WTC11 (cell line): ENCODE data around the gene EXOC4. TPM values are rescaled to one million over a fixed set of nuclear protein-coding genes. Genes with fewer than 3 reads are reported as not detected.

ENCODE experiments used
- ATAC-seq: fragments of 200-7000 bp; cut with Tn5 transposase; 2 replicates; pipeline ENCODE4 v1.10.0; 2021; ENCODE audit warnings: mild to moderate bottlenecking, moderate library complexity
- CTCF ChIA-PET: fragments of 300-600 bp; sonication (Branson Sonifier 250); formaldehyde crosslinking; loops from one replicate; lab custom pipeline; 2021; ENCODE audit warnings: antibody characterized with exemption; lab: Charles Lee
- POLR2A ChIA-PET: fragments of 350-600 bp; sonication (Branson Sonifier 250); formaldehyde crosslinking; loops from one replicate; lab custom pipeline; 2021; ENCODE audit warnings: antibody characterized with exemption; lab: Charles Lee
- DNase-seq: peaks from one replicate; pipeline ENCODE4 v3.0.0; 2021; ENCODE audit warnings: low spot score
- H3K27ac Mint-ChIP-seq: 2 replicates; pipeline ENCODE4 v1.8.0; 2021; ENCODE audit warnings: mixed read lengths
- H3K27me3 Mint-ChIP-seq: 2 replicates; pipeline ENCODE4 v1.8.0; 2021; ENCODE audit warnings: low read depth, mild to moderate bottlenecking, moderate library complexity, mixed read lengths
- H3K36me3 Mint-ChIP-seq: 2 replicates; pipeline ENCODE4 v1.8.0; 2021; ENCODE audit warnings: mixed read lengths
- H3K4me1 Mint-ChIP-seq: 2 replicates; pipeline ENCODE4 v1.8.0; 2022; ENCODE audit warnings: mixed read lengths
- H3K4me3 Mint-ChIP-seq: 2 replicates; pipeline ENCODE4 v1.8.0; 2021; ENCODE audit warnings: mild to moderate bottlenecking, moderate library complexity, mixed read lengths
- H3K9me3 Mint-ChIP-seq: 2 replicates; pipeline ENCODE4 v1.8.0; 2021; ENCODE audit warnings: mixed read lengths
- EMX1 ChIP-seq: fragments of 250-450 bp; sonication (Bioruptor Pico); IDR thresholded peaks from 2 replicates; pipeline ENCODE4 v1.8.0; 2021; ENCODE audit warnings: mild to moderate bottlenecking
- ESRRA ChIP-seq: sonication (generic); formaldehyde crosslinking; IDR thresholded peaks from 2 replicates; pipeline ENCODE4 v1.8.1; 2022; ENCODE audit warnings: mild to moderate bottlenecking, missing genetic modification reagents, borderline replicate concordance
- GABPB1 ChIP-seq: sonication (generic); formaldehyde crosslinking; IDR thresholded peaks from 2 replicates; pipeline ENCODE4 v1.8.1; 2023; ENCODE audit warnings: mild to moderate bottlenecking, missing genetic modification reagents
- KAT7 ChIP-seq: sonication (generic); formaldehyde crosslinking; IDR thresholded peaks from 2 replicates; pipeline ENCODE4 v1.8.1; 2023; ENCODE audit warnings: missing genetic modification reagents, mild to moderate bottlenecking, borderline replicate concordance
- MYBL2 ChIP-seq: sonication (generic); formaldehyde crosslinking; IDR thresholded peaks from 2 replicates; pipeline ENCODE4 v1.8.1; 2023; ENCODE audit warnings: mild to moderate bottlenecking, moderate library complexity, missing genetic modification reagents
- NFE2L1 ChIP-seq: sonication (generic); formaldehyde crosslinking; IDR thresholded peaks from 2 replicates; pipeline ENCODE4 v1.8.1; 2023; ENCODE audit warnings: missing genetic modification reagents
- NR2C2 ChIP-seq: sonication (generic); formaldehyde crosslinking; IDR thresholded peaks from 2 replicates; pipeline ENCODE4 v1.8.0; 2022; ENCODE audit warnings: mild to moderate bottlenecking, missing genetic modification reagents
- PRRX2 ChIP-seq: fragments of 250-450 bp; sonication (Bioruptor Pico); IDR thresholded peaks from 2 replicates; pipeline ENCODE4 v1.8.0; 2021; ENCODE audit warnings: mild to moderate bottlenecking
- RELA ChIP-seq: sonication (generic); formaldehyde crosslinking; IDR thresholded peaks from 2 replicates; pipeline ENCODE4 v1.8.1; 2022; ENCODE audit warnings: missing genetic modification reagents, mild to moderate bottlenecking, borderline replicate concordance
- RORB ChIP-seq: fragments of 250-450 bp; sonication (Bioruptor Pico); IDR thresholded peaks from 2 replicates; pipeline ENCODE4 v1.9.0; 2021; ENCODE audit warnings: mild to moderate bottlenecking
- SMAD3 ChIP-seq: sonication (generic); formaldehyde crosslinking; IDR thresholded peaks from 2 replicates; pipeline ENCODE4 v1.8.0; 2022; ENCODE audit warnings: missing genetic modification reagents, mild to moderate bottlenecking, borderline replicate concordance
- SP1 ChIP-seq: sonication (generic); formaldehyde crosslinking; conservative IDR thresholded peaks from 2 replicates; pipeline ENCODE4 v1.8.1; 2022; ENCODE audit warnings: missing genetic modification reagents
- TCF7 ChIP-seq: sonication (generic); formaldehyde crosslinking; IDR thresholded peaks from 2 replicates; pipeline ENCODE4 v1.8.0; 2022; ENCODE audit warnings: mild to moderate bottlenecking, low read depth, missing genetic modification reagents, moderate library complexity
- TEAD4 ChIP-seq: sonication (generic); formaldehyde crosslinking; IDR thresholded peaks from 2 replicates; pipeline ENCODE4 v1.8.0; 2022; ENCODE audit warnings: mild to moderate bottlenecking, missing genetic modification reagents
- ZNF121 ChIP-seq: sonication (generic); formaldehyde crosslinking; IDR thresholded peaks from 2 replicates; pipeline ENCODE4 v1.8.0; 2023; ENCODE audit warnings: missing genetic modification reagents
- ZNF416 ChIP-seq: fragments of 250-450 bp; sonication (Bioruptor Pico); IDR thresholded peaks from 2 replicates; pipeline ENCODE4 v1.9.0; 2021; ENCODE audit warnings: mild to moderate bottlenecking, inconsistent platforms
- ZNF423 ChIP-seq: fragments of 250-450 bp; sonication (Bioruptor Pico); IDR thresholded peaks from 2 replicates; pipeline ENCODE4 v2.1.2; 2022; ENCODE audit warnings: mild to moderate bottlenecking, moderate library complexity
- total RNA-seq: library from RNA; stranded (reverse); gene quantifications from 3 replicates; pipeline ENCODE4 v1.2.3, GENCODE V29; 2021
- TF ChIP-seq, protein P1 (sequence below): fragments of 200-600 bp; IDR thresholded peaks from 2 replicates; pipeline ENCODE4 v1.8.0; 2022; ENCODE audit warnings: antibody characterized with exemption
- TF ChIP-seq, protein P2 (sequence below): sonication (generic); formaldehyde crosslinking; IDR thresholded peaks from 2 replicates; pipeline ENCODE4 v1.8.1; 2023; ENCODE audit warnings: mild to moderate bottlenecking, missing genetic modification reagents, borderline replicate concordance
- TF ChIP-seq, protein P3 (sequence below): fragments of 250-450 bp; sonication (Bioruptor Pico); IDR thresholded peaks from 2 replicates; pipeline ENCODE4 v1.9.0; 2021; ENCODE audit warnings: moderate library complexity, mild to moderate bottlenecking, inconsistent platforms, borderline replicate concordance
- TF ChIP-seq, protein P4 (sequence below): fragments of 250-450 bp; sonication (Bioruptor Pico); IDR thresholded peaks from 2 replicates; pipeline ENCODE4 v1.8.0; 2021; ENCODE audit warnings: mild to moderate bottlenecking
- TF ChIP-seq, protein P5 (sequence below): sonication (generic); formaldehyde crosslinking; IDR thresholded peaks from 2 replicates; pipeline ENCODE4 v1.8.1; 2022; ENCODE audit warnings: mild to moderate bottlenecking, moderate library complexity, missing genetic modification reagents
- TF ChIP-seq, protein P6 (sequence below): sonication (generic); formaldehyde crosslinking; IDR thresholded peaks from 2 replicates; pipeline ENCODE4 v1.8.0; 2022; ENCODE audit warnings: mild to moderate bottlenecking, missing genetic modification reagents

Gene EXOC4
- total RNA-seq, 1 experiment from 2014 or later, result 62.0 TPM

DNA sequence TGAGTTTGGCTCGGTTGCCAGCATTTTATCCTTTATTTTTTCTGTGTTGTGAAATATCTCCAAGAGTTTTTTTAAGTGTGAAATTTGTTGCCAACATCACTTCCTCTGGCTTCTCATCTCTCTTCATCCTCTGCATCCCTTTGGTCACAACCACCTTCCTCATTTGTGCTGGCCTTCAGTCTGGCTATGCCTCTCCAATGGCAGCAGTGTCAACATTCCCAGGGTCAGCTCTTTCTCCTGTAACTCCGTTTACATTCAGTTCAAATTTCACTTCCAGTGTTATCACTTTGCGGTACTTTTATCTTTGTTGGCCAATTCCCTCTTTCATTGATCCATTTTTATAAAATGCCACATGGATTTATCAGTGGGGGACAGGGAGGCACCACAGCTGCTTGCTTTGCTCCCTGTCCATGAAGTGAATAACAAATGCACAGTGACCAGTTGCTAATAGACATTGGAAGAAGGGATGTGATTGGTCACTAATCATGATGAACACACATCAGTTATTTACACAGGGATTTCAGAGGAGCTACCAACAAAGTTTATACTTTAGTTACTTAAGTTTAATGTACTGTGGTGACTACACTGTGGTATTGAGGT, 562.8 kb downstream of the EXOC4 start:
- ATAC-seq (no peak), DNase-seq (no peak)
- Mint-ChIP-seq H3K9me3 (no peaks in the 10 kb centered on the region), H3K27ac (no peak overlapping the region; the same call in 1 of the 2 replicates), H3K4me3 (no peak overlapping the region), H3K4me1 (peaks cover 13% of the 10 kb centered on the region), H3K36me3 (peaks cover 7% of the 10 kb centered on the region; the same call in 1 of the 2 replicates), H3K27me3 (no peaks in the 10 kb centered on the region)
- CTCF ChIA-PET, result no interaction called here
- no peak for TF ChIP-seq RORB (CRISPR knock-in tag)
- TF ChIP-seq SP1 (CRISPR knock-in tag), result no peak
- TF ChIP-seq PRRX2 (CRISPR knock-in tag), result no peak
- peak; percentile 50 for TF ChIP-seq GABPB1
- POLR2A ChIA-PET, result no interaction called here

DNA sequence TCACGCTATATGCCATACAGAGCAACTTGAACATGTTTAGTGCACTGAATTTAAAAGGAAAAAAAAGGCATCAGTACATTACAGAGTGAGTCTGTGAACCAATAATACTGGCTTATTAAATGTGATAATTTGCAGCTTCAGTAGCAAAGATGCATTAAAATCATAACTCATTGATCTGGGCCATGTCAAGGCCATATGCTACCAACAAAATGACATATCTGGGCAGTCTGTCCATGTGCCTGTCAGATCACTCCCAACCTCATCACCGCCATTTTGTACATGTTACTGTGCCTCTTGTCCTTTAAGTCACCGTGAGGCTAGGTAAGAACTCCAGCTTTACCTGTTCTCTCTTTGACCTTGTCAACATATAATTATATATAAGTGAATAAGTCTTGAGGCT, 566.8 kb downstream of the EXOC4 start:
- H3K4me3 Mint-ChIP-seq, result no peak overlapping the region
- H3K36me3 Mint-ChIP-seq, result peaks cover 7% of the 10 kb centered on the region; the same call in 1 of the 2 replicates
- no peak for DNase-seq
- no peak for TF ChIP-seq TCF7 (CRISPR knock-in tag)
- TF ChIP-seq SP1 (CRISPR knock-in tag), result no peak
- no peak for TF ChIP-seq TEAD4 (CRISPR knock-in tag)
- TF ChIP-seq, protein P1, sequence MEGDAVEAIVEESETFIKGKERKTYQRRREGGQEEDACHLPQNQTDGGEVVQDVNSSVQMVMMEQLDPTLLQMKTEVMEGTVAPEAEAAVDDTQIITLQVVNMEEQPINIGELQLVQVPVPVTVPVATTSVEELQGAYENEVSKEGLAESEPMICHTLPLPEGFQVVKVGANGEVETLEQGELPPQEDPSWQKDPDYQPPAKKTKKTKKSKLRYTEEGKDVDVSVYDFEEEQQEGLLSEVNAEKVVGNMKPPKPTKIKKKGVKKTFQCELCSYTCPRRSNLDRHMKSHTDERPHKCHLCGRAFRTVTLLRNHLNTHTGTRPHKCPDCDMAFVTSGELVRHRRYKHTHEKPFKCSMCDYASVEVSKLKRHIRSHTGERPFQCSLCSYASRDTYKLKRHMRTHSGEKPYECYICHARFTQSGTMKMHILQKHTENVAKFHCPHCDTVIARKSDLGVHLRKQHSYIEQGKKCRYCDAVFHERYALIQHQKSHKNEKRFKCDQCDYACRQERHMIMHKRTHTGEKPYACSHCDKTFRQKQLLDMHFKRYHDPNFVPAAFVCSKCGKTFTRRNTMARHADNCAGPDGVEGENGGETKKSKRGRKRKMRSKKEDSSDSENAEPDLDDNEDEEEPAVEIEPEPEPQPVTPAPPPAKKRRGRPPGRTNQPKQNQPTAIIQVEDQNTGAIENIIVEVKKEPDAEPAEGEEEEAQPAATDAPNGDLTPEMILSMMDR, result no peak
- no peak for TF ChIP-seq MYBL2
- no peak for TF ChIP-seq NR2C2 (CRISPR knock-in tag)
- no peak for TF ChIP-seq ESRRA (CRISPR knock-in tag)
- TF ChIP-seq SMAD3 (CRISPR knock-in tag), result no peak
- TF ChIP-seq, protein P2, sequence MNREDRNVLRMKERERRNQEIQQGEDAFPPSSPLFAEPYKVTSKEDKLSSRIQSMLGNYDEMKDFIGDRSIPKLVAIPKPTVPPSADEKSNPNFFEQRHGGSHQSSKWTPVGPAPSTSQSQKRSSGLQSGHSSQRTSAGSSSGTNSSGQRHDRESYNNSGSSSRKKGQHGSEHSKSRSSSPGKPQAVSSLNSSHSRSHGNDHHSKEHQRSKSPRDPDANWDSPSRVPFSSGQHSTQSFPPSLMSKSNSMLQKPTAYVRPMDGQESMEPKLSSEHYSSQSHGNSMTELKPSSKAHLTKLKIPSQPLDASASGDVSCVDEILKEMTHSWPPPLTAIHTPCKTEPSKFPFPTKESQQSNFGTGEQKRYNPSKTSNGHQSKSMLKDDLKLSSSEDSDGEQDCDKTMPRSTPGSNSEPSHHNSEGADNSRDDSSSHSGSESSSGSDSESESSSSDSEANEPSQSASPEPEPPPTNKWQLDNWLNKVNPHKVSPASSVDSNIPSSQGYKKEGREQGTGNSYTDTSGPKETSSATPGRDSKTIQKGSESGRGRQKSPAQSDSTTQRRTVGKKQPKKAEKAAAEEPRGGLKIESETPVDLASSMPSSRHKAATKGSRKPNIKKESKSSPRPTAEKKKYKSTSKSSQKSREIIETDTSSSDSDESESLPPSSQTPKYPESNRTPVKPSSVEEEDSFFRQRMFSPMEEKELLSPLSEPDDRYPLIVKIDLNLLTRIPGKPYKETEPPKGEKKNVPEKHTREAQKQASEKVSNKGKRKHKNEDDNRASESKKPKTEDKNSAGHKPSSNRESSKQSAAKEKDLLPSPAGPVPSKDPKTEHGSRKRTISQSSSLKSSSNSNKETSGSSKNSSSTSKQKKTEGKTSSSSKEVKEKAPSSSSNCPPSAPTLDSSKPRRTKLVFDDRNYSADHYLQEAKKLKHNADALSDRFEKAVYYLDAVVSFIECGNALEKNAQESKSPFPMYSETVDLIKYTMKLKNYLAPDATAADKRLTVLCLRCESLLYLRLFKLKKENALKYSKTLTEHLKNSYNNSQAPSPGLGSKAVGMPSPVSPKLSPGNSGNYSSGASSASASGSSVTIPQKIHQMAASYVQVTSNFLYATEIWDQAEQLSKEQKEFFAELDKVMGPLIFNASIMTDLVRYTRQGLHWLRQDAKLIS (CRISPR knock-in tag), result no peak
- TF ChIP-seq, all 79 proteins: peak for 0
- Mint-ChIP-seq H3K27me3 (no peaks in the 10 kb centered on the region), H3K9me3 (no peaks in the 10 kb centered on the region), H3K27ac (no peak overlapping the region), H3K4me1 (peaks cover 10% of the 10 kb centered on the region)
- ChIA-PET POLR2A (no interaction called here), CTCF (no interaction called here)
- ATAC-seq, result no peak

DNA sequence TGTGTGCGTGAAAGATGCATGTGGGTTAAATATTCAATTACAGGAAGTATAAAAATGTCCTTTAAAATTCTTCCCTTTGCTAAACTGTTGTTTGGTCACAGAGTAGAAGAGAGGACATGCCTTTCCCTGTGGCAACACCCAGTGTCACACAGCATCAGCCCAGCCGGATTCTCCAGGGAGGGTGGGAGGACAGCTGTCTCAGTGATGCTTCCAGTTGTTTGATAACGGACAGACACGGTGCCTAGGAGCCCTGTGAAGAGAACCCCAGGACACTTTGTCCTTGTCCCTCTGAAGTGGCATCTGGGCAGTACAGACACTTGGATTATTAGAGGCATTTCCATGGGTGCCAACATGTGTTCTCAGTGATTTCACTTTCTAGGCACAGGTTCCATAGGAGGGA, 567.7 kb downstream of the EXOC4 start:
- TF ChIP-seq, protein P3, sequence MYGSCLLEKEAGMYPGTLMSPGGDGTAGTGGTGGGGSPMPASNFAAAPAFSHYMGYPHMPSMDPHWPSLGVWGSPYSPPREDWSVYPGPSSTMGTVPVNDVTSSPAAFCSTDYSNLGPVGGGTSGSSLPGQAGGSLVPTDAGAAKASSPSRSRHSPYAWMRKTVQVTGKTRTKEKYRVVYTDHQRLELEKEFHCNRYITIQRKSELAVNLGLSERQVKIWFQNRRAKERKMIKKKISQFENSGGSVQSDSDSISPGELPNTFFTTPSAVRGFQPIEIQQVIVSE (CRISPR knock-in tag), result no peak
- TF ChIP-seq, protein P4, sequence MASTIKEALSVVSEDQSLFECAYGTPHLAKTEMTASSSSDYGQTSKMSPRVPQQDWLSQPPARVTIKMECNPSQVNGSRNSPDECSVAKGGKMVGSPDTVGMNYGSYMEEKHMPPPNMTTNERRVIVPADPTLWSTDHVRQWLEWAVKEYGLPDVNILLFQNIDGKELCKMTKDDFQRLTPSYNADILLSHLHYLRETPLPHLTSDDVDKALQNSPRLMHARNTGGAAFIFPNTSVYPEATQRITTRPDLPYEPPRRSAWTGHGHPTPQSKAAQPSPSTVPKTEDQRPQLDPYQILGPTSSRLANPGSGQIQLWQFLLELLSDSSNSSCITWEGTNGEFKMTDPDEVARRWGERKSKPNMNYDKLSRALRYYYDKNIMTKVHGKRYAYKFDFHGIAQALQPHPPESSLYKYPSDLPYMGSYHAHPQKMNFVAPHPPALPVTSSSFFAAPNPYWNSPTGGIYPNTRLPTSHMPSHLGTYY (CRISPR knock-in tag), result no peak
- TF ChIP-seq EMX1 (no peak), GABPB1 (no peak), ZNF416 (CRISPR knock-in tag) (no peak), KAT7 (CRISPR knock-in tag) (no peak), RELA (CRISPR knock-in tag) (no peak), TCF7 (CRISPR knock-in tag) (no peak), ZNF423 (CRISPR knock-in tag) (no peak), NFE2L1 (CRISPR knock-in tag) (no peak), ZNF121 (CRISPR knock-in tag) (no peak)
- TF ChIP-seq, protein P5, sequence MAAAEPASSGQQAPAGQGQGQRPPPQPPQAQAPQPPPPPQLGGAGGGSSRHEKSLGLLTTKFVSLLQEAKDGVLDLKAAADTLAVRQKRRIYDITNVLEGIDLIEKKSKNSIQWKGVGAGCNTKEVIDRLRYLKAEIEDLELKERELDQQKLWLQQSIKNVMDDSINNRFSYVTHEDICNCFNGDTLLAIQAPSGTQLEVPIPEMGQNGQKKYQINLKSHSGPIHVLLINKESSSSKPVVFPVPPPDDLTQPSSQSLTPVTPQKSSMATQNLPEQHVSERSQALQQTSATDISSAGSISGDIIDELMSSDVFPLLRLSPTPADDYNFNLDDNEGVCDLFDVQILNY (CRISPR knock-in tag), result no peak
- TF ChIP-seq, protein P6, sequence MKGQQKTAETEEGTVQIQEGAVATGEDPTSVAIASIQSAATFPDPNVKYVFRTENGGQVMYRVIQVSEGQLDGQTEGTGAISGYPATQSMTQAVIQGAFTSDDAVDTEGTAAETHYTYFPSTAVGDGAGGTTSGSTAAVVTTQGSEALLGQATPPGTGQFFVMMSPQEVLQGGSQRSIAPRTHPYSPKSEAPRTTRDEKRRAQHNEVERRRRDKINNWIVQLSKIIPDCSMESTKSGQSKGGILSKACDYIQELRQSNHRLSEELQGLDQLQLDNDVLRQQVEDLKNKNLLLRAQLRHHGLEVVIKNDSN (CRISPR knock-in tag), result no peak
- Mint-ChIP-seq H3K4me3 (no peak overlapping the region), H3K27ac (no peak overlapping the region), H3K9me3 (no peaks in the 10 kb centered on the region), H3K27me3 (no peaks in the 10 kb centered on the region), H3K36me3 (peaks cover 7% of the 10 kb centered on the region; the same call in 1 of the 2 replicates), H3K4me1 (peaks cover 10% of the 10 kb centered on the region)
- DNase-seq (no peak), ATAC-seq (no peak)
- ChIA-PET POLR2A (no interaction called here), CTCF (no interaction called here)
